ENCODE data around the gene U2SURP.
A peak's percentile ranks its signal among the peaks of the same experiment; 100 is the strongest.

The U2SURP gene

DNA sequence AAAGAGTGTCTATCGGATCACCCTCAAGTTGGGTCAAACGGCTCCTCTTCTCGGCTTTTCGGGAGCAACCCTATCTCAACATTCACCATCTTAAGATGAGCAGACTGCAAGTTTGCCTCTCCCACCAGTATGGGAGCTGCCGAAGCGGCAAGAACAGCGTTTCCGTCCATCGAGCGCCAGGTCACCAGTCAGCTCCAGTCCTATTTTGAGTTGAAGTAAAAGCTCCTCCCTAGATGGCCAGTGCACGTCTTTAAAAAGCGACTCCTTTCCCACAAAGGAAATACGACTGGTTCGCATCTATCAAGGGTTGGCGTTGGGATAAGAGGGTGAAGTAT, 369 bp upstream of the U2SURP start:
- Histone ChIP-seq H3K9me3 (replicated peaks; ENCODE audit: insufficient read depth, low read length) (no peaks in the 10 kb centered on the region), H3F3A (ENCODE audit: insufficient read depth, low read length) (peaks cover 16% of the 10 kb centered on the region), H3K9me2 (replicated peaks; ENCODE audit: insufficient read depth, low read length) (no peaks in the 10 kb centered on the region), H3K79me2 (ENCODE audit: low read length) (peaks cover 54% of the 10 kb centered on the region), H3K9ac (ENCODE audit: low read length) (peak overlapping the region; percentile 93), H3K27me3 (replicated peaks; ENCODE audit: insufficient read depth, low read length) (no peaks in the 10 kb centered on the region), H4K20me1 (ENCODE audit: insufficient read depth, low read length) (peaks cover 12% of the 10 kb centered on the region), H3K4me3 (ENCODE audit: low read length) (peak overlapping the region; percentile 99), H3K4me1 (ENCODE audit: low read length) (no peaks in the 10 kb centered on the region), H2AFZ (ENCODE audit: low read length) (peak overlapping the region; percentile 82), H3K36me3 (replicated peaks; ENCODE audit: insufficient read depth, low read length) (no peaks in the 10 kb centered on the region), H3K4me2 (ENCODE audit: low read depth, low read length) (peak overlapping the region; percentile 63), H3K27ac (ENCODE audit: low read length) (peak overlapping the region; percentile 84)
- TF ChIP-seq EZH2phosphoT487 (IDR thresholded peaks at IDR 0.05; ENCODE audit: low read length), result no peak
- TF ChIP-seq EZH2 (optimal IDR thresholded peaks at IDR 0.05; ENCODE audit: low read depth, low read length), result no peak
- no peak for TF ChIP-seq CTCF (IDR thresholded peaks at IDR 0.05; ENCODE audit: low read length)
- no peak for DNase-seq

- Histone ChIP-seq H3K36me3 (replicated peaks; ENCODE audit: insufficient read depth, low read length) (no peaks in the 10 kb centered on the region), H2AFZ (ENCODE audit: low read length) (peak overlapping the region; percentile 94), H3K79me2 (ENCODE audit: low read length) (peaks cover 66% of the 10 kb centered on the region), H3K9me3 (replicated peaks; ENCODE audit: insufficient read depth, low read length) (no peaks in the 10 kb centered on the region), H3K27ac (ENCODE audit: low read length) (peak overlapping the region; percentile 84), H3K27me3 (replicated peaks; ENCODE audit: insufficient read depth, low read length) (no peaks in the 10 kb centered on the region), H3K9ac (ENCODE audit: low read length) (peak overlapping the region; percentile 93), H3K4me2 (ENCODE audit: low read depth, low read length) (peak overlapping the region; percentile 78), H3K9me2 (replicated peaks; ENCODE audit: insufficient read depth, low read length) (no peaks in the 10 kb centered on the region), H3K4me3 (ENCODE audit: low read length) (peak overlapping the region; percentile 99), H3F3A (ENCODE audit: insufficient read depth, low read length) (peaks cover 16% of the 10 kb centered on the region), H3K4me1 (ENCODE audit: low read length) (no peaks in the 10 kb centered on the region), H4K20me1 (ENCODE audit: insufficient read depth, low read length) (peaks cover 24% of the 10 kb centered on the region)
- peak; percentile 20 for DNase-seq
- TF ChIP-seq CTCF (IDR thresholded peaks at IDR 0.05; ENCODE audit: low read length) (no peak), EZH2phosphoT487 (IDR thresholded peaks at IDR 0.05; ENCODE audit: low read length) (no peak), EZH2 (optimal IDR thresholded peaks at IDR 0.05; ENCODE audit: low read depth, low read length) (no peak)
Observed at GRCh38 chr3:143002083-143002712, 828 bp downstream of the U2SURP start.

DNA sequence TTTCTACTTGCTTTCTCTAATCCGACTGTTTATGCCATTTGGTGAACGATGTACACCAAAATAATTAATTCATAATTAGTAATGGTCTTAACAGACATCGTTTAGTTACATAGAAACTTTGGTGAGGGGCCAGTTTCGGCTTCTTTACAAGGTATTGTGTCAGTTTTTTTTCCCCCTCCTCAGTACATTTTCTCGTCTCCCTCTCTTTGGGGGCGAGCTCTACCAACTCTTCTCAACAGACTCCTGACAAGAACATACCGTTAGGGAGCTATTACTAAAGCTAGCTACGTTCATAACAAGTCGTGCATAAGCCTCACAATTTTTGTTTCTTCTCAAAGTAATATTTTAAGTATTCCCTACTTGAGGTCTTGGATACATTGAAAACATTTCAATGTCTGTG, 1.4 kb downstream of the U2SURP start:
- Histone ChIP-seq H3K9me3 (replicated peaks; ENCODE audit: insufficient read depth, low read length) (no peaks in the 10 kb centered on the region), H3K4me2 (ENCODE audit: low read depth, low read length) (peak overlapping the region; percentile 78), H3K4me1 (ENCODE audit: low read length) (no peaks in the 10 kb centered on the region), H3K27ac (ENCODE audit: low read length) (peak overlapping the region; percentile 84; the same call in 1 of the 2 replicates), H2AFZ (ENCODE audit: low read length) (no peak overlapping the region), H3K4me3 (ENCODE audit: low read length) (peak overlapping the region; percentile 99), H4K20me1 (ENCODE audit: insufficient read depth, low read length) (peaks cover 27% of the 10 kb centered on the region), H3K9me2 (replicated peaks; ENCODE audit: insufficient read depth, low read length) (no peaks in the 10 kb centered on the region), H3K79me2 (ENCODE audit: low read length) (peaks cover 71% of the 10 kb centered on the region), H3K9ac (ENCODE audit: low read length) (peak overlapping the region; percentile 93), H3K36me3 (replicated peaks; ENCODE audit: insufficient read depth, low read length) (no peaks in the 10 kb centered on the region), H3K27me3 (replicated peaks; ENCODE audit: insufficient read depth, low read length) (no peaks in the 10 kb centered on the region), H3F3A (ENCODE audit: insufficient read depth, low read length) (peaks cover 16% of the 10 kb centered on the region)
- TF ChIP-seq EZH2 (optimal IDR thresholded peaks at IDR 0.05; ENCODE audit: low read depth, low read length) (no peak), EZH2phosphoT487 (IDR thresholded peaks at IDR 0.05; ENCODE audit: low read length) (no peak), CTCF (IDR thresholded peaks at IDR 0.05; ENCODE audit: low read length) (no peak)
- DNase-seq, result no peak

Measured in MM.1S (cell line).